GM21825 (cell line): ENCODE data around the gene SLC11A1.
A peak's percentile ranks its signal among the peaks of the same experiment; 100 is the strongest.

Experiments used
- ATAC-seq: cut with Tn5 transposase; IDR thresholded peaks from one replicate; pipeline ENCODE4 v1.9.1; 2021; ENCODE audit warnings: mild to moderate bottlenecking, moderate library complexity; ENCODE audit not compliant: unreplicated experiment

Gene SLC11A1

DNA sequence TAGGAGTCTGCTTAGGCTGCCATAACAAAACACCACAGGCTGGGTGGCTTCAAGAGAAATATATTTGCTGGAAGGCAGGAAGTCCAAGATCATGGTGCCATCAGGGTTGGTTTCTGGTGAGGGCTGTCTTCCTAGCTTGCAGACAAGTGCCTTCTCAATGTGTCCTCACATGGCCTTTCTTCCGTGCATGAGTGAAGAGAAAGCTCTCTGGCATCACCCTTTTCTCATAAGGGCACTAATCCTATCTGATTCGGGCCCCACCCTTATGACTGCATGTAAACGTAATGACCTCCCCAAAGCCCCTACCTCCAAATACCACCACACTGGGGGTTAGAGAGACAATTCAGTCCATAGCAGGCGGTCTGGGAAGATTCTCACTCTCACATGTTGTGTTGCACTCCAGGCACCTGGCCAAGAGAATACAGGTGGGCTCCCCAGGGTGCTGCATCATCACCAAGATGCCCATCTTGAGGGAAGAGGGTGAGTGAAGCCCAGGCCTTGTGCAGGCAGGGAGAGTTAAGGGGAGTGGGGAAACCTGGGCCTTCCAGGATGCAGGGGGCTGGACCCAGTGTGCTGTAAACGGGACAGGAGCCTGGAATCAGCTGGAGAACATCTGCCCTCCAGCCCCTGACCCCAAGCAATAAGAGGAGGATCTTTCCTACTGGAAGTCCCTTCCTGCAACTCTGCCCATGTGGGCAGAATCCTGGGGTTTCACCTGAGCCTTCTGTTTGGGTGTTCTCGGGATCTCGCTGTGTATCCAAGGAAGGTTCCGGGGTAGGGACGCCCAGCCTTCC lies 15.3 kb upstream of the SLC11A1 start:
- ATAC-seq: no peak

DNA sequence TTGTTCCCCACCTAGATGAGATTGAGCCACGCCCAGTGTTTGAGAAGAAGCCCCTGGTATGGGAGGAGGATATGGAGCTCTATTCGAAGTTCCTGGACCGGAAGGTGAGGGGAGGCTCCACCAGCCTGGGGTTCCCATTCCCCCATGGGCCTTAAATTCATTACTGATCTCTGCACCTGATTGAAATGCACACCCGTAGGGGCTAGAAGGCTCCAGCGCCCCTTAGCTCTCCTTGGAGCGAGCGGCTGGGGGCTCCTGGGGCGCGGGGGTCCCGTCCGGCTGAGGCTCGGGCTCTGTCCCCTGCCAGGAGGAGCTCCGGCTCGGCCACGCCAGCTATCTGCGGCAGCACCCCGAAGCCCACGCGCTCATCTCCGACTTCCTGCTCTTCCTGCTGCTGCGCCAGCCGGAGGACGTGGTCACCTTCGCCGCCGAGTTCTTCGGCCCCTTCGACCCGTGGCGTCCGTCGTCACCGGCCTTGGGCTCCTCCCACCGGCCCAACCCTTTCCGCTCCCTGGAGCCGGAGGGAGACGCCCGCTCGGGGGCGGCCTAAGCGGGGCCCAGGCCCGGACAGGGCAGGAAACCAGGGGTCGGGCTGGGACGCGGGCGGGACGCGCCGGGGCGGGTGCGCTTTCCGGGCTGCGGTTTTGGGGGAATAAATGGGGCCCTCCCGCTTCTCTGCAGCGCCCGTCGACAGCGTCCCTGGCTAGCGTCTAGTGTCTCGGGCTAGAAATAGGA lies 14.5 kb upstream of the SLC11A1 start:
- ATAC-seq: peak; percentile 92

DNA sequence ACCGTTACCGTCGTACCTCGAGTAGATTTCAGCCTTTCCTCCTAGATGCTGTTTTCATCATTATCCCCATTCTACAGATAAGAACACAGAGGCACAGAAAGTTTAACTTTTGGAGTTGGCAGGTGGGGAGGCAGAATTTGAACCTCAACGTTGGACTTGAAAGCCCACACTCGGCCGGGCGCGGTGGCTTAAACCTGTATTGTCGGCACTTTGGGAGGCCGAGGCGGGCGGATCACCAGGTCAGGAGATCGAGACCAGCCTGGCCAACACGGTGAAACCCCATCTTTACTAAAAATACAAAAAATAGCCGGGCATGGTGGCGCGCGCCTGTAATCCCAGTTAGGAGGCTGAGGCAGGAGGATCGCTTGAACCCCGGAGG lies 13.9 kb upstream of the SLC11A1 start:
- ATAC-seq: no peak

- ATAC-seq: no peak
Observed at GRCh38 chr2:218368621-218369153, 13.4 kb upstream of the SLC11A1 start.

GRCh38 chr2:218369330-218369729 lies 12.7 kb upstream of the SLC11A1 start:
- ATAC-seq: no peak

DNA sequence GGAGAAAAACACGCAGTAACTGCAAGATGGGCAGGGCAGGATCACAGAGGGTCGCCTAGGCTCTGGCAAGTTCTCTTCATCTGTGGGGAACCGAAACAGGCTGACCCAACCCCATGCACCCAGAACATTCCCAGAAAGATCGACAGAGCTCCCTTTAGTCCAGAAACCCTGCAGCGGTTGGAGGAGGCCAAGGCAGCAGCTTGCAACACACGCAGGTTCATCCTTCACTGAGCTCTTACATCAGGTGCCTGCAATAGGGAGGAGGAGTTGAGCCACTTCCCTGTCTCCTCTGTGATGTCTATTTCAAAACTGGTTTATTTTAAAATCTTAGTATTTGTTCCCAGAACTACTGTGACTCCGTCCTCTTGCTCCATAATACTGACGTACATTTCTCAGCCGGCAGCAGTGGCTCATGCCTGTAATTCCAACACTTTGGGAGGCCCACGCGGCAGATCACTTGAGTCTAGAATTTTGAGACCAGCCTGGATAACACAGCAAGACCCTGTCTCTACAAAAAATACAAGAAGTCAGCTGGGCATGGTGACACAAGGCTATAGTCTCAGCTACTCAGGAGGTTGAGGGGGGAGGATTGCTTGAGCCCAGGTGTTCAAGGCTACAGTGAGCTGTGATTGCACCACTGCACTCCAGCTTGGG lies 11.5 kb upstream of the SLC11A1 start:
- no peak for ATAC-seq

DNA sequence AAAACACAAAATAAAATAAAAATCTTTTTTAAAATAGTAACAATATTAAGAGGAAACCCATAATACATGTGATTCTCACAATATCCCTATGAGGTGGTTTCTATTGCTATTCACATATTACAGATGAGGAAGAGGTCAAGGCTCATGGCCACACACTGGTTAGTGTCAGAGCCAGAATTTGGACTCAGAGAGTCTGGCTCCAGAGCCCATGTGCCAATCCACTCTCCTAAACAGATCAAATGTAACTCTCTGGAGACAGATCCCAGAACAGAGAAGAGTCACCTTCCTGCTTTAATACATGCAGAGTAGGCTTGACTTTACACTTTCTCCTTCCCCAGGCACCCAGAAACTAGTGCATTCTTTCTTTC lies 10.1 kb upstream of the SLC11A1 start:
- ATAC-seq: no peak

- ATAC-seq: no peak
Observed at GRCh38 chr2:218374795-218375194, 7.3 kb upstream of the SLC11A1 start.

DNA sequence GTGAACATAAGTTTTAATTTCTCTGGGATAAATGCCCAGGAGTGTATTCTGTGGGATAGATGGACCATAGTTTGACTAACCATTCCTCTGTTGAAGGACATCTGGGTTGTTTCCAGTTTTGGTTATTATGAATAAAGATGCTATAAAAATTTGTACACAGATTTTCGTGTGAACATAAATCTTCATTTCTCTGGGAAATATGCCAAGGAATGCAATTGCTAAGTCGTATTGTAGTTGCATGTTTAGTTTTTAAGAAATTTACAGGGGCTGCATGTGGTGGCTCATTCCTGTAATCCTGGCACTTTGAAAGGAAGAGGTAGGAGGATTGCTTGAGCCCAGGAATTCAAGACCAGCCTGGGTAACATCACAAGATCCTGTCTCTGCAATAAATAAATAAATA lies 6.9 kb upstream of the SLC11A1 start:
- no peak for ATAC-seq

DNA sequence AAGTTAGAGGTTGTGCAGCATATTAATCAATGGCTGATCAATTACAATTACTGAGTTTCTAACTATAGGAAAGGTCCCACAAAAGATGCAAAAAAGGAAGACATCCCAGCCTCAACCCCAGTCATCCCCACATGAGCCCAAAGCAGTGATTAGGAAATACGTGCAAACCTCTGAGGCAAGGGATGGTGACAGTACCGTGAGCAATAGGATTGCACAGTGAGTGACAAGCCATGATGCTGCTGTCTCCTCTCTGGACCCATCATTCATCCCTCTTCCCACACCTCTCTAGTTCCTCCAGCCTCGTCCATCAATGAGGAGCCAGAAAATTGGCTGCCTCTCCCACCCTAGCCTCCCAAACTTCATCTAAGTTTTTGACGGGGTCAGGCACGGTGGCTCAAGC lies 4.0 kb upstream of the SLC11A1 start:
- no peak for ATAC-seq

GRCh38 chr2:218382785-218383184 lies 712 bp downstream of the SLC11A1 start:
- no peak for ATAC-seq

DNA sequence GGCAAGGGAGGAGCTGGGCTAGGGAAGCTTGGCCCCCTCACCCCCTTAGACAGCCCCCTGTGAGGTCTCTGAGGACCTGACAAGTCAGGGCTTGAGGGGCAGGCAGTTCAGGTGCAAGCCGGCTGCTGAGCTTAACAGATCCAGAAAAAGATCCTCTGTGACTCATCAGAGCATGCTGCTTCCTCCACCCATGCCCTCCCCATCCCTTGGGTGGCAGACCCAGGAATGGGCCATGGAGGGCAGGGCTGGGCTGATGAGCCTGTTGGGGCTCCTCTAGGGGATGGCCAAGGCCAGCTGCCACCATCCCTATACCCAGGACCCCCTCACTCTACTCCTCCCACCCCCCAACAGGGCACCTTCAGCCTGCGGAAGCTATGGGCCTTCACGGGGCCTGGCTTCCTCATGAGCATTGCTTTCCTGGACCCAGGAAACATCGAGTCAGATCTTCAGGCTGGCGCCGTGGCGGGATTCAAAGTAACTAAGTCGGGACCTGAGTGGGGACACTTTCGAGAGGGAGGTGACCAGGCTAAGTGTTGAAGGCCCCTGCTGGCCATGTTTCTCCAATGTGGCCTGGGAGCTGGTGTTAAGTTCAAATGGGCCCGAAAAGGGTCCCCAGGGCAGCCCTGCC lies 1.9 kb downstream of the SLC11A1 start:
- no peak for ATAC-seq

DNA sequence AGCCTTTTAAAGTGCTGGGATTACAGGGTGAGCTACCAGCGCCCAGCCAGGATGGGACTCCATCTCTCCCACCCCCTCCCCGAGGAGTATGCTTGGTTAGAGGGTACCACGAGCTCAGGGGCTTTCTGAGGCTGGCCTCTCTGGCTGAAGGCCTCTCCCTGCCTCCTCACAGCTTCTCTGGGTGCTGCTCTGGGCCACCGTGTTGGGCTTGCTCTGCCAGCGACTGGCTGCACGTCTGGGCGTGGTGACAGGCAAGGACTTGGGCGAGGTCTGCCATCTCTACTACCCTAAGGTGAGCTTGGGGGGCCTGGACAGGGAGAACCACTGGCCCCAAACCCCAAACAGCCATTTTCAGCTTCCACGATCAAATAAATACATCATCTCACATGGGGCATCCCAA lies 2.9 kb downstream of the SLC11A1 start:
- no peak for ATAC-seq

- no peak for ATAC-seq
Observed at GRCh38 chr2:218386505-218387368, 4.7 kb downstream of the SLC11A1 start.

- ATAC-seq: no peak
Observed at GRCh38 chr2:218387369-218388194, 5.5 kb downstream of the SLC11A1 start.

GRCh38 chr2:218389333-218390150 lies 7.5 kb downstream of the SLC11A1 start:
- no peak for ATAC-seq

DNA sequence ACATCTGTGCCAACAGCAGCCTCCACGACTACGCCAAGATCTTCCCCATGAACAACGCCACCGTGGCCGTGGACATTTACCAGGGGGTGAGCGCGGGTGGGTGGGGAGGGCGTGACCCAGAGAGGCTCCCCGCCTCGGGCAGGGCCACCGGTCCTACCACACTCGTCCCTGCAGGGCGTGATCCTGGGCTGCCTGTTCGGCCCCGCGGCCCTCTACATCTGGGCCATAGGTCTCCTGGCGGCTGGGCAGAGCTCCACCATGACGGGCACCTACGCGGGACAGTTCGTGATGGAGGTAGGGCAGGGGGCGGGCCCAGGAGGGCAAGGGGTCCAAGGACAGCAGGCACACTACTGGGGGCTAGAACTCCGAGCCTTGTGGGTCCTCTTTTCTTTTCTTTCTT lies 9.1 kb downstream of the SLC11A1 start:
- ATAC-seq: no peak

GRCh38 chr2:218392459-218392858 lies 10.4 kb downstream of the SLC11A1 start:
- ATAC-seq: no peak
